Osteocyte (in vitro differentiated cells): Measurements from ENCODE around the gene TRAK1. TPM values are rescaled to one million over a fixed set of nuclear protein-coding genes. Genes with fewer than 3 reads are reported as not detected.

ENCODE experiments used
- DNase-seq: peaks from one replicate; pipeline ENCODE4 v3.0.0; 2021; ENCODE audit warnings: mixed read lengths; ENCODE audit not compliant: unreplicated experiment; ENCODE audit errors: extremely low spot score
- H3K27ac Mint-ChIP-seq: one replicate; pipeline ENCODE4 v1.8.0; 2021; ENCODE audit warnings: mild to moderate bottlenecking, mixed read lengths; ENCODE audit not compliant: unreplicated experiment
- H3K27me3 Mint-ChIP-seq: one replicate; pipeline ENCODE4 v1.8.0; 2021; ENCODE audit warnings: mixed read lengths; ENCODE audit not compliant: unreplicated experiment
- H3K36me3 Mint-ChIP-seq: one replicate; pipeline ENCODE4 v1.8.0; 2021; ENCODE audit warnings: mixed read lengths; ENCODE audit not compliant: unreplicated experiment
- H3K4me1 Mint-ChIP-seq: one replicate; pipeline ENCODE4 v1.8.0; 2021; ENCODE audit warnings: mixed read lengths; ENCODE audit not compliant: unreplicated experiment
- H3K4me3 Mint-ChIP-seq: one replicate; pipeline ENCODE4 v1.8.0; 2021; ENCODE audit warnings: mild to moderate bottlenecking, moderate library complexity, mixed read lengths; ENCODE audit not compliant: unreplicated experiment
- H3K9me3 Mint-ChIP-seq: one replicate; pipeline ENCODE4 v1.8.0; 2021; ENCODE audit warnings: mixed read lengths; ENCODE audit not compliant: unreplicated experiment
- total RNA-seq: library from RNA; stranded (reverse); gene quantifications from 2 replicates; pipeline ENCODE4 v1.2.1, GENCODE V29; 2021
- TF ChIP-seq, protein P1 (sequence below): fragments of 200-600 bp; sonication (generic); IDR thresholded peaks from 2 replicates; pipeline ENCODE4 v1.5.0; 2021; ENCODE audit warnings: antibody characterized with exemption, mild to moderate bottlenecking, moderate library complexity

TRAK1 gene
- total RNA-seq, 1 donor from 2014 or later, result 30.7 TPM

DNA sequence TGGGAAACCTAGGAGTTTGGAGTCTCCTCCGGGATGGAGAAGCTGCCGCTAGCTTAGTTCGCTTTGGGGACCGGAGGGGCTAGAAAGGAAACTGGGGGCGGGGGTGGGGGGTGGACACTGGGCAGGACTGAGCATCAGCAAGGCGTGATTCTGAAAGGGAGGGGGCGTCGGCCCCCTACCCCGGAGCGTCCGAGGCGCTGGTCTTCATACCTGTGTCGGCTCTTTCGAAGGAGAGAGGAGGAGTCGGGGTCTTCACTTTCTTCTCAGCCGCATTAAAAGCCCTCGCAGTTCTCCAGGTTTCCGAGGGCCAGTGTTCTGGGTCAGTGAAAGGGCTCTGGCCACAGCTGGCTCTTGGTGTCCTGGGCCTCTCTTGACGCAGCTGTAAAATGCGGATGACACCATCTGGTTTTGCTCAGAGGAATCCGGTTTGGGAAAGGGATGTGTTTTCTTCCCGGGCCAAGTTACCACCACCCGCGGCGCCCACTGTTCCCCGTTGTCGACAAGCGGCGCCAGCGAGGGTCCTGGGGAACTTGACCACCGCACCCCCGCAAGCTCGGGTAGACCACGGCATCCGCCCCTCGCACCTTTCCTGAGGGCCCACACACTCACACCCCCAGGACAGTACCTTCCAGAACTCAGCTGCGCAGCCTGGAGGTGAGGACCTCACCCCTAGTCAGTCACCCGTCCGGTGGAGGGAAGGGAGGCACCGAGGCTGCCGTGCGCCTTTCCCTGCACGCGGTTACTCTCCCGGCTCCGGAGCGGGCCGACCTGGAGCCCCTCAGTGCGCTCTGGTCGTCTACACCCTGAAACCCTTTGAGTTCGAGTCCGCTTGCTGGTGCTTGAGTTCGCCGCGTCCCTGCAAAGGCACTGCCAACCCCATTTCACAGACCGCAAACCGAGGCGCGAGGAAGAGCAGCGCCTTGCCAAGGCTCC lies 174.2 kb downstream of the TRAK1 start:
- peak; percentile 84 for DNase-seq

GRCh38 chr3:42266085-42266484 lies 174.9 kb downstream of the TRAK1 start, which contains the start of gene CCK:
Gene CCK, minus strand, starts transcription at chr3:42266185. Its CDS starts 2,555 bp downstream, at chr3:42263630.
- H3K4me1 Mint-ChIP-seq, result peaks cover 2% of the 10 kb centered on the region
- DNase-seq, result peak; percentile 17
- no peak within 1 kb of the TSS for H3K27ac Mint-ChIP-seq
- H3K27me3 Mint-ChIP-seq, result peaks cover 44% of the 10 kb centered on the region
- TF ChIP-seq, protein P1, sequence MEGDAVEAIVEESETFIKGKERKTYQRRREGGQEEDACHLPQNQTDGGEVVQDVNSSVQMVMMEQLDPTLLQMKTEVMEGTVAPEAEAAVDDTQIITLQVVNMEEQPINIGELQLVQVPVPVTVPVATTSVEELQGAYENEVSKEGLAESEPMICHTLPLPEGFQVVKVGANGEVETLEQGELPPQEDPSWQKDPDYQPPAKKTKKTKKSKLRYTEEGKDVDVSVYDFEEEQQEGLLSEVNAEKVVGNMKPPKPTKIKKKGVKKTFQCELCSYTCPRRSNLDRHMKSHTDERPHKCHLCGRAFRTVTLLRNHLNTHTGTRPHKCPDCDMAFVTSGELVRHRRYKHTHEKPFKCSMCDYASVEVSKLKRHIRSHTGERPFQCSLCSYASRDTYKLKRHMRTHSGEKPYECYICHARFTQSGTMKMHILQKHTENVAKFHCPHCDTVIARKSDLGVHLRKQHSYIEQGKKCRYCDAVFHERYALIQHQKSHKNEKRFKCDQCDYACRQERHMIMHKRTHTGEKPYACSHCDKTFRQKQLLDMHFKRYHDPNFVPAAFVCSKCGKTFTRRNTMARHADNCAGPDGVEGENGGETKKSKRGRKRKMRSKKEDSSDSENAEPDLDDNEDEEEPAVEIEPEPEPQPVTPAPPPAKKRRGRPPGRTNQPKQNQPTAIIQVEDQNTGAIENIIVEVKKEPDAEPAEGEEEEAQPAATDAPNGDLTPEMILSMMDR, result no peak
- H3K36me3 Mint-ChIP-seq, result no peaks in the 10 kb centered on the region
- no peaks in the 10 kb centered on the region for H3K9me3 Mint-ChIP-seq
- H3K4me3 Mint-ChIP-seq, result no peak within 1 kb of the TSS

More for the DNA sequence above, 174.2 kb downstream of the TRAK1 start:
- Mint-ChIP-seq H3K27me3 (peaks cover 41% of the 10 kb centered on the region), H3K4me3 (no peak overlapping the region), H3K4me1 (peaks cover 2% of the 10 kb centered on the region), H3K9me3 (no peaks in the 10 kb centered on the region), H3K27ac (no peak overlapping the region), H3K36me3 (no peaks in the 10 kb centered on the region)
- TF ChIP-seq, protein P1, result no peak

GRCh38 chr3:42267878-42268277 lies 176.7 kb downstream of the TRAK1 start:
- H3K27me3 Mint-ChIP-seq, result peaks cover 29% of the 10 kb centered on the region

DNA sequence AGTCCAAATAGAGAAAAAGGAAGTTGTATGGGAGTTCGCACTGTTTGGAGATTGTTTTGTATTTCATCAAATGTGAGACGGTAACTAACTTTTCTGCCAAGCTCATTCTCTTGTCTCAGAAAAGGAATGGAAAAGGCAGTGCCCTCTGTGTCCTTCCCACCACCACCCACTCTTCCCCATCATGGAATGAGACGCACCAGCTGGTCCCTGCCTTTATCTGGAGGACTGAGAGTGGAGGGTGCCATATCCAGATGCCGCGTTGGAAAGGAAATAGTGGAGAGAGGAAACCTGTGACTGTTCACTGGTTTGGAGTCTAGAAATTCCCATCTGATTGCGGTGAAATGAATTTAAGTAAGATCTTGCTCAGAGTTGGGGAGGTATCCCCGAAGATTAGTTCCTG lies 178.5 kb downstream of the TRAK1 start:
- Mint-ChIP-seq H3K9me3 (no peaks in the 10 kb centered on the region), H3K36me3 (no peaks in the 10 kb centered on the region), H3K27me3 (peaks cover 16% of the 10 kb centered on the region), H3K4me3 (no peak overlapping the region), H3K4me1 (no peaks in the 10 kb centered on the region), H3K27ac (no peak overlapping the region)
- DNase-seq, result no peak
- TF ChIP-seq, protein P1, result no peak

More at GRCh38 chr3:42267878-42268277, 176.7 kb downstream of the TRAK1 start:
- TF ChIP-seq, protein P1, result no peak
- Mint-ChIP-seq H3K36me3 (no peaks in the 10 kb centered on the region), H3K4me1 (peaks cover 2% of the 10 kb centered on the region), H3K27ac (no peak overlapping the region), H3K4me3 (no peak overlapping the region), H3K9me3 (no peaks in the 10 kb centered on the region)
- DNase-seq, result no peak

GRCh38 chr3:42270561-42270960 lies 179.4 kb downstream of the TRAK1 start:
- H3K4me3 Mint-ChIP-seq, result no peak overlapping the region
- H3K36me3 Mint-ChIP-seq, result no peaks in the 10 kb centered on the region
- no peaks in the 10 kb centered on the region for H3K9me3 Mint-ChIP-seq
- no peak overlapping the region for H3K27ac Mint-ChIP-seq
- no peaks in the 10 kb centered on the region for H3K4me1 Mint-ChIP-seq
- TF ChIP-seq, protein P1, result no peak
- peaks cover 18% of the 10 kb centered on the region for H3K27me3 Mint-ChIP-seq
- no peak for DNase-seq
